Retinal pigment epithelial cell (primary cell): ENCODE measurements around the gene SLC25A30.

ENCODE experiments used
- DNase-seq: peaks from one replicate; pipeline ENCODE4 v3.0.0-alpha.2; 2010; ENCODE audit warnings: low read depth
- H3K4me3 ChIP-seq: 2 replicates; pipeline ENCODE4 v1.5.1; 2011; ENCODE audit warnings: mild to moderate bottlenecking, low read length, control low read depth, moderate library complexity
- TF ChIP-seq, protein P1 (sequence below): conservative IDR thresholded peaks from 2 replicates; pipeline ENCODE4 v1.5.1; 2011; ENCODE audit warnings: low read depth, low read length, control low read depth, inconsistent platforms

The SLC25A30 gene

DNA sequence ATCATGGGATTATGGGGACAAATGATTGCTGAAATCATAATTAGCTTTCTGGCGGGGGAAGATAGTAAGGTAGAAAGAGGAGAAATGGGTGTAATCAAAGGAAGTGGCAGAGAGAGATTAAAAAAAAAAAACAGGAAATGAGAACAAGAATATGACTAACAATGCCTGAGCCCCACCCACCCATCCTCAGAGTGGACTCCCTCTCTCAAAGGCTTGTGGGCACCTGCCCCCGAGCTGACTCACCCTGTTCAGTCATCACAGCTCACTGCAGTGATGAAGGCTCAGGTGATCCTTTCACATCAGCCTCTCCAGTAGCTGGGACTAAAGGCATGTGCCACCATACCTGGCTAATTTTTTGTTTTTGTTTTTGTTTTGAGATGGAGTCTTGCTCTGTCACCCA lies 50.8 kb downstream of the SLC25A30 start:
- DNase-seq, result peak; percentile 86
- no peak overlapping the region for H3K4me3 ChIP-seq
- TF ChIP-seq, protein P1, sequence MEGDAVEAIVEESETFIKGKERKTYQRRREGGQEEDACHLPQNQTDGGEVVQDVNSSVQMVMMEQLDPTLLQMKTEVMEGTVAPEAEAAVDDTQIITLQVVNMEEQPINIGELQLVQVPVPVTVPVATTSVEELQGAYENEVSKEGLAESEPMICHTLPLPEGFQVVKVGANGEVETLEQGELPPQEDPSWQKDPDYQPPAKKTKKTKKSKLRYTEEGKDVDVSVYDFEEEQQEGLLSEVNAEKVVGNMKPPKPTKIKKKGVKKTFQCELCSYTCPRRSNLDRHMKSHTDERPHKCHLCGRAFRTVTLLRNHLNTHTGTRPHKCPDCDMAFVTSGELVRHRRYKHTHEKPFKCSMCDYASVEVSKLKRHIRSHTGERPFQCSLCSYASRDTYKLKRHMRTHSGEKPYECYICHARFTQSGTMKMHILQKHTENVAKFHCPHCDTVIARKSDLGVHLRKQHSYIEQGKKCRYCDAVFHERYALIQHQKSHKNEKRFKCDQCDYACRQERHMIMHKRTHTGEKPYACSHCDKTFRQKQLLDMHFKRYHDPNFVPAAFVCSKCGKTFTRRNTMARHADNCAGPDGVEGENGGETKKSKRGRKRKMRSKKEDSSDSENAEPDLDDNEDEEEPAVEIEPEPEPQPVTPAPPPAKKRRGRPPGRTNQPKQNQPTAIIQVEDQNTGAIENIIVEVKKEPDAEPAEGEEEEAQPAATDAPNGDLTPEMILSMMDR, result no peak

DNA sequence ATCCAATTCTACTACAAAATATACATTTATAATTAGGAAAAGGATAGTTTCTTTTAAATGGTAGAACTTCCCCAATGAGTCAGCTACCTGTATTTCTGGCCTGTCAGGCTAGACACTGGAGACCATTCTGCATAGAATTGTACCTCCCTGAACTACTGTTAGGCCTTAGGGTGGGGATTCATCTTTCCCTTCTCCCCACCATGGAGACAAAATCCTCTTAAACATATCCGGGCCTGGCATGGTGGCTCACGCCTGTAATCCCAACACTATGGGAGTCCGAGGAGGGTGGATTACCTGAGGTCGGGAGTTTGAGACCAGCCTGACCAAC lies 52.7 kb downstream of the SLC25A30 start:
- no peak for DNase-seq
- H3K4me3 ChIP-seq, result no peak overlapping the region
- TF ChIP-seq, protein P1, result no peak

DNA sequence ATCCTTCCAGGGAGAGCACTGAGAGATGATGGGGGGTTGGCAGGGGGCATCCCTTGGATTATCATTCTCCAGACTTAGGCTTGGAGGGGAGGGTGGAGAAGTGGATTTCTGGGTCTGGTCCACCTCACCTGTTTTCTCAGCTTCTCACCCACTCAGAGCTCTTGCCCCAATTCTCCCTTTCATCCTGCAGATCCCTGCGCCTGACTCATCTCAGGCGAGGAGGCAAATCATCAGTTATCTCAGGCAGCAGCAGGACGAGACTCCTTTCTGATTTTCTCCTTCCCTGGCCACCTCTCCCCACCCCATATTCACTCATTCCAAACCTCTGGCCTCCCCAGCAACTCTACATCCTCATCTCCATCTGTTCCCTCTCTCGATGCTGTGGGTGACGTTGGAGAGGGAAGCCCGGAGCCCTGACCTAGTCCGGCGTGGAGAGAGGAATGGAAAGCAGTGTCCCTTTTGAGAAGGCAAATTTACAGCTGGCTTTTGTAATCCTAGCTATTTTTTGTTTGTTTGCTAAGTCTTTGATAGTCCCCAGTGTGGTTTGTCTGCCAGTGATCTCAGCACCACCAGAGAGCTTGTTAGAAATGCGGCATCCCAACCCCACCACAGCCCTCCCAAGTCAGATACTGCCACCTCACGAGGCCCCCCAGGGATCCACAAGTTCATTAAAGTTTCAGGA lies 53.2 kb downstream of the SLC25A30 start:
- no peak for DNase-seq
- no peak overlapping the region for H3K4me3 ChIP-seq
- TF ChIP-seq, protein P1, result no peak

DNA sequence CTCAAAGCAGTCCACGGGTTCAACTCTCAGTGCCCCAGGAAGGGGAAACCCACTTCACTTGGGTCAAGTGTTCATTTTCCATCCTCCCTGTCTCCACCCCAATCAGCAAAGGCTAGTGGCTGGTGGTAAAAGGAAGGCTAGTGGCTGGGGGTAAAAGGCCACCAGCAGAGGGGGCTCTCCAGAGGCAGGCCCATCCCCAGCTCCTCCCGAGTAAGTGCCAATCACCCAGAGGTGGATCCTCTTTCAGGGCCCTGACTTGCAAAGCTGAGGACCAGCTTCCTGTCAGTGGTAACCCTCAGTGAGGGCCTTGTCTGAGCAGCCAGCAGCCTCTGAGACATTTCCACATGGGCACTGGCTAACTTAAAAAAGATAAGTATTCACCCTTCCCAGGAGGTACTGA lies 55.2 kb downstream of the SLC25A30 start:
- no peak overlapping the region for H3K4me3 ChIP-seq
- no peak for DNase-seq
- TF ChIP-seq, protein P1, result peak; percentile 9

DNA sequence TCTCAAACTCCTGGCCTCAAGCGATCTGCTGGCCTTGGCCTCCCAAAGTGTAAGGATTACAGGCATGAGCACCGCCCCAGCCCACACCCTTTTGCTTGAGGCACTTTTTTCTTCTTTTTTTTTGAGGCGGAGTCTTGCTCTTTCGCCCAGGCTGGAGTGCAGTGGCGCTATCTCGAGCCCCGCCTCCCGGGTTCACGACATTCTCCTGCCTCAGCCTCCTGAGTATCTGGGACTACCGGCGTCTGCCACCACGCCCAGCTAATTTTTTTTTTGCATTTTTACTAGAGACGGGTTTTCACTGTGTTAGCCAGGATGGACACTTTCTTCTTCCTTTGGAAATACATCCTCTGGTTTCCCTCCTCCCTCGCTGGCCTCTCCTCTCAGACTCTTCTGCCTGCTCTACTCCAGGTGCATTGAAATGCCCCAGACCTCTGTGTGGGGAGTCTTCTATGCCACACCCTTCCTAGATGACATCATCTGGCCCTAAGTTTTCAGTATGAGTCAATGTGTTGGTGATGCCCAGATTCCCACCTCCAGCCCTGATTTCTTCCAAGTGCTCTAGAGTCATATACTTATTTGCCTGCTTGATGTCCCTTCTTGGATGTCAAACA lies 56.5 kb downstream of the SLC25A30 start:
- TF ChIP-seq, protein P1, result no peak
- DNase-seq, result no peak
- H3K4me3 ChIP-seq, result no peak overlapping the region

DNA sequence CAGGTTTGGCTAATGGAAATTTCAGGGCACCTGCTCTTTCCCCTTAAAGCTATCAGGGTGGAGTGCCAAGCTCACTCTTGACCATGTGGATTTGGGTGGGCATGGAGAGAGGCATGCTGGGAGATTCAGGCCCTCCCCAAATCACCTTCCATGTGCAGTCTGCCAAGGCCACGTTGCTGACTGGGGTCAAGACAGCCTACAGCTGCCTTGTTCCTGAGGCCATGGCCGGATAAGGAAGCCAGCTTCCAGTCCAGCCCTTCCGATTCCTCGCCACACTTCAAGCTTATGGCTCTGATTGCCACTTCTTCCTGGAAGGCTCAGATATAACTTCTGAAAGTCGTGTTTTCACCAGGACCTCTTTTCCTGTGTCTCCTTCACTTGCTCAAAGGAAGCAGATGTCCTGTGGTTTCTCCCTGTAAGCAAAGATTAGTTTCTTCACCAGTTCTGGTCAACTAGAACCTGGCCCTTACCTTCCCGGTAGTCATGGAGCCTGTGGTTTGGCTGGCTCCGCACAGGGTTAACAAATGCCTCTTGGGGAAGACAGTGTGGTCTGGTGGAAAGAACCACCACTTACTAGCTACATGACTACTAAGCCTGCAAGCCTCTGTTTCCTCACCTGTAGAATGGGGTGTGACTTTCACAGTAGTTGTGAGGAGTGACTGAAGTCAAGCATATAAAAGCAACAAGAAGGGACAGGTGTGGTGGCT lies 61.1 kb downstream of the SLC25A30 start:
- TF ChIP-seq, protein P1, result no peak
- no peak for DNase-seq
- no peak overlapping the region for H3K4me3 ChIP-seq
